GM21528 (cell line): ENCODE results near the gene HTR4.
"Not testable (repeated sequence)": the region's sequence is repeated elsewhere in the genome, so short reads cannot be mapped to it uniquely, and the experiment has no call there.

Source experiments
- ATAC-seq: cut with Tn5 transposase; IDR thresholded peaks from one replicate; pipeline ENCODE4 v1.9.1; 2021; ENCODE audit warnings: mild to moderate bottlenecking, moderate library complexity; ENCODE audit not compliant: unreplicated experiment, low FRiP score

HTR4 gene

GRCh38 chr5:148542812-148543211 lies 111.5 kb downstream of the HTR4 start:
- no peak for ATAC-seq

DNA sequence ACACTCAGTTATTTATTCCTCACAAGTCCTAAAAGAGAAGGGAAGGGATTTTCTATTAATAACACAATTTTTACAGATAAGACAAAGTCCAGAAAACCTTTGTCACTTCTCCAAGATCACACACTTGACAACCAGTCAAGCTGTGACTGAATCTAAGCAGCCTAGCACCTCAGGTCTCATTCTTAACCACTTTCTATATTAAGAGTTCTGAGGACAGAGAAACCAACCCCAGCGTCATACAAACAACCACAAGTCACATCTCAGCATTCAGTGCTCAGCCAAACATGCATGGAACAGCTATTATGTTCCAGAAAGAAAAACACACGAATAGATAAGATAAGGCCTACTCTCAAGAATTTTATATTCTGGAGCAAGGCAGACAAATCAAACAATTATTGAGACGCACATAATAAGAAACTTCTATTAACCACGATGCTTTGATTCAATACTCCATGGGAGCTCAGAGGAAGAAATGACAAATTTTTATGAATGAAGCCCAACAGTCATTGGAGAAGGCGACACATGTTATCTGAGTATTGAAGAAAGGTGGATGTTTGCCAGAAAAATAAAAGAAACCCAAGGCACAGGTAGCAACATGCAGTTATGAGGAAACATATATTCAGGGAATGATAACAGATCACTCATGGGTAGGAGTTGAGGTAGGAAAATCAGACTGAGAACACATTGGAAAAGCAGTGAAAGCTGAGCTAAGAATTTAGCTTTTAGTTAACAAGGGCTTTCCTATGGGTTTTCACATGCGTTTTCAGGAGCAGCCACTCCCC lies 113.1 kb downstream of the HTR4 start:
- ATAC-seq, result no peak

GRCh38 chr5:148540647-148541046 lies 113.7 kb downstream of the HTR4 start:
- ATAC-seq, result no peak

- ATAC-seq, result no peak
Observed at GRCh38 chr5:148539851-148540250, 114.5 kb downstream of the HTR4 start.

- no peak for ATAC-seq
Observed at GRCh38 chr5:148535190-148535589, 119.1 kb downstream of the HTR4 start.

DNA sequence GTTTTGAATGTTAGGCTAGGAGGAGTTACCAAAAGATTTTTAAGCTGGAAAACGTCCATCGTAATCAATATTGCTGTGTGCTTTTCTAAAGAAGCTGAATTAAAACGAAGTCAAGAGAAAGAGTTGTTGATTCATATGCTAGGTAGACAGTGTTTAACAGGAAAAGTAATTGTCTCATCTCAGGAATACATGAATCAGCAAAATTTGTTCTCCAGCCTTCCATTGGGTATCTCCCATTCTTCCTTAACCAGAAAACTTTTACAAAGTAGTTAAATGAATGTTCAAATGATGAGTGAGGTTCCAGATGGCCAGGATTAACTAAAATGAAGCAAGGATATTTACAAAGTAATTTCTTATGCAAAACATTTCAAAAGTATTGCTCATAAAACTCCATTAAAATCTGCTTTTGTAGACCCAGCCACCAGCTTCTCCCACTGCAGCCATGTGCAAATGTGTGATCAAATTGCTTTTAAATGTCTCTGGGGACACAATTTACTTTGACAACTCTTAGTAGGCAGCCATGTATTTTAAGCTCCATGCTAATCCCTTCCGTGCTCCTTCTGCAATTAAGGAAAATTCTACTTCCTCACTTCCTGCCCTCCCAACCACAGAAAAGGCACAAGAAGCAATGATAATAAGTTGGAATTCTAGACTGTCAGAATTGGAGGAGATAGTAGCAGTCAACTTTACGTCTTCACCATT lies 121.2 kb downstream of the HTR4 start:
- no peak for ATAC-seq

DNA sequence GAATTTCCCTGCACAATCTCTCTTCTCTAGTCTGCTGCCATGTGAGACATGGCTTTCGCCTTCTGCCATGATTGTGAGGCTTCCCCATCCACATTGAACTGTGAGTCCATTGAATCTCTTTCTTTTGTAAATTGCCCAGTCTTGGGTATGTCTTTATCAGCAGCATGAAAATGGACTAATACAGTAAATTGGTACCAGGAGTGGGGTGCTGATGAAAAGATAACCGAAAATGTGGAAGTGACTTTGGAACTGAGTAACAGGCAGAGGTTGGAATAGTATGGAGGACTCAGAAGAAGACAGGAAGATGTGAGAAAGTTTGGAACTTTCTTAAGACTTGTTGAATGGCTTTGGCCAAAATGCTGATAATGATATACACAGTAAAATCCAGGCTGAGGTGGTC lies 124.9 kb downstream of the HTR4 start:
- not testable (repeated sequence) for ATAC-seq

- ATAC-seq, result no peak
Observed at GRCh38 chr5:148524721-148525120, 129.6 kb downstream of the HTR4 start.

DNA sequence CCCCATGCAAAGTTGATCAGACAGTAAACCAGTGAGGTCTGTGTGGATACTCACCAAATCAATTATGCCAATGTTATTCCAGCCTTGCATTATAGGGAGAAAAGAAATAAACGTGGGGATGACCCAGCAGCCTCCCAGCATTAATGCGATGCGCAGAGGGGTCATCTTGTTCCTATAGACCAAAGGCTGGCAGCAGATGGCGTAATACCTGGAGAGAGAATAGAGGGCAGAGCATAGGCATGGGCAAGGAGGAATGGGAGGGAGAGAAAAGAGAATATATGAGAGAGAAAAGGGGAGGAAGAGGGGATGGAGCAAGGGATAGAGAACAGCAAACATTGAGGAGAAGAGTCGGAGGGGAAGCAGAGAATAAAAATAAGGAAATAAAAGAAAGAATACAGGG lies 131.2 kb downstream of the HTR4 start:
- no peak for ATAC-seq

- ATAC-seq, result no peak
Observed at GRCh38 chr5:148515460-148515859, 138.9 kb downstream of the HTR4 start.

GRCh38 chr5:148514344-148514743 lies 140.0 kb downstream of the HTR4 start:
- no peak for ATAC-seq

DNA sequence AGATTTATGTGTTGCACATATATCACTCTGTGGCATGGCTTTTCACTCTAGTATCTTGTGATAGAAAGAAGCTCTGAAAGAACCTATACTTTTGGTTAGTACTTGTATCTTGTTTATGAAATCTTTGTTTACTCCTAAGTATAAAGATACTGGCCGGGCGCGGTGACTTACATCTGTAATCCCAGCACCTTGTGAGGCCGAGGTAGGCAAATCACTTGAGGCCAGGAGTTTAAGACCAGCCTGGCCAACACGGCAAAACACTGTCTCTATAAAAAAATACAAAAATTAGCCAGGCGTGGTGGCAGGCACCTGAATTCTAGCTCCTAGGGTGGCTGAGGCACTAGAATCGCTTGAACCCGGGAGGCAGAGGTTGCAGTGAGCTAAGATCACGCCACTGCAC lies 141.8 kb downstream of the HTR4 start:
- no peak for ATAC-seq

DNA sequence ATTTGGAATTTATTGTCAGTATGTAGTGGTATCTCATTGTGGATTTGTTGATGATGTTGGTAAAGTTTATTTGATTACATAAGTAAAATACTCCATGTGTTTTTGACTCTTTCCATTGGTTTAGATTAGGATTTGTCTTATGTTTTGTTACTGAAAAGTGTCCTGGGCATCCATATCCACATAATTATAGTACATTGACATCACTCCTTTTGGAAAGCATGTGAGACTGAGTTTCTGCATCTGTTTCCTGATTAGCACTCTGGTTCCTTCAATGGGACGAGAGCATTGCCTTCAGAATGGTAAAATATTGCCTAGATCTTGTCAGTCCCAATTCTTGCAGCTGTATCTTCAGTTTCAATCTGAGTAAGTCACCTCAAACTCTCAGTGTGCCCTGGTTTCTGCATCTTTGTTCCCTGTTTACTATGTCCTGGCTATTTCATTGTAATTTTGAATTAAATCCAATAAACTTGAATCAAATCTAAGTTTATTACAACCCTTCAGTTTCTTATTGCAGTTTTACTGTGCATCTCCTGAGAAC lies 142.4 kb downstream of the HTR4 start:
- ATAC-seq, result peak; percentile 84

DNA sequence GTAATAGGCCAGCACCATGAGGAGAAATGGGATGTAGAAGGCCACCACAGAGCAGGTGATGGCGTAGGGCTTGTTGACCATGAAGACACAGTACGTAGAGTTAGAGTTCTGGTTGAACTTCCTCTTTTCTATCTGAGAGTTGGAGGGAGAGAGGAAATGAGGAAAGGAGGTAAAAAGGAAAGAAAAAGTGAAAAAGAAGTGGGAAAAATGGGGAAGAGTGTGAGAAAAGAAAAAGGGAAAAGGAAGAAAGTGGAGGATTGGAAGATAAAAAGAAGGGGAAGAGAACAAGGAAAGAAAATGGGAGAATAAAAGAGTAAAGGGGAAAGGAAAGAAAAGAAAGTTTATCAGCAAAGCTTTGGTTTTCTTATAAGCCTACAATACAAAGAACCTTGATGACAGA lies 144.4 kb downstream of the HTR4 start:
- no peak for ATAC-seq

- no peak for ATAC-seq
Observed at GRCh38 chr5:148507648-148508047, 146.7 kb downstream of the HTR4 start.

DNA sequence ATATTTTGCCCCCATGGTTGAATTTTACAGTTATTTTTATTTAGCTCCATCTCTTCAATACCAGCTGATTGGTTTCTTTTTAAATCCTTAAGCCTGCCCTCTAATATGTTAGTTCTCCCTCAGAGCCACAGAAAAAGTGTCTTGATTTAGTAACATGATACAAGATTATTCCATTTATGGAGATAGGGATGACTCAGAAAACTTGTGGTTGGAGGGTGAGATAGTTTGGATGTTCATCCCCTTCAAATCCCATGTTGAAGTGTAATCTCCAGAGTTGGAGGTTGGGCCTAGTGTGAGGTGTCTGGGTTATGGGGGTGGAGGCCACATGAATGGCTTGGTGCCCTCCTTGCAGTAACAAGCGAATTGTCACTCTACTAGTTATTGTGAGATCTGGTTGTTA lies 154.9 kb downstream of the HTR4 start:
- ATAC-seq, result no peak

DNA sequence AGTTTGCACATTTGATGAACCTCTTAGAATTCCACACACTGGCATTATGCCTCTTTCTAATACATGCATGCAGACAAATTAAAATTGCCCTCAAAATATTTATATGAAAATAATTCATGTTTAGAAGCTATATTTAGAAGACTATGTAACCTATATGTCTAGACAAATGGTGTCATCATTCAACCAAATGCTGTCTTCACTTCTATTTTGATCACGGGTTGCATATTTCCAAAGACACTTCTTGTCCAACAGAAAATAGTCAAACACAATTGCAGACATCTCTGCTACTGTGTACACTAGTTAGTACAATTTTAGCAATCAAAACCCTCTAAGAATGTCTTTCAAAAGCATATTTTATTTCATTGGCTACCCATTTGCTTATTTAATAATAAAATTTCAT lies 156.6 kb downstream of the HTR4 start:
- no peak for ATAC-seq

DNA sequence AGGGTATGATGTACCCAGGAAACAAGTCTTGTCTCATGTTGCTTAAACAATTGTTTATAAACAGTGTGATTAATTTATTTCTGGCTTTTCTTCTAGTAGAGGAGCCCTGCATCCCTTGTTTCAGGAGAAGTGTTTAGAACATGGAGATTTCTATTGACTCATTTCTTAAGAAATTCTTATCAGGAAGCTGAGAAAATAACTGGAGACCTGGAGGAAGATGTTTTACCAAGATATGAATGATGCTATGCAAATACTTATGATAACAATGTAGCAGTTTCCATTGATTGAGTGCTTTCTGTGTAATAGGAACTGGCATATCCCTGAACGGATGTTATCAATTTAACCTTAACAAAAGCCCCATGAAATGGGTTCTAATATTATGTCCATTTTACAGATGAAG lies 162.0 kb downstream of the HTR4 start:
- no peak for ATAC-seq

DNA sequence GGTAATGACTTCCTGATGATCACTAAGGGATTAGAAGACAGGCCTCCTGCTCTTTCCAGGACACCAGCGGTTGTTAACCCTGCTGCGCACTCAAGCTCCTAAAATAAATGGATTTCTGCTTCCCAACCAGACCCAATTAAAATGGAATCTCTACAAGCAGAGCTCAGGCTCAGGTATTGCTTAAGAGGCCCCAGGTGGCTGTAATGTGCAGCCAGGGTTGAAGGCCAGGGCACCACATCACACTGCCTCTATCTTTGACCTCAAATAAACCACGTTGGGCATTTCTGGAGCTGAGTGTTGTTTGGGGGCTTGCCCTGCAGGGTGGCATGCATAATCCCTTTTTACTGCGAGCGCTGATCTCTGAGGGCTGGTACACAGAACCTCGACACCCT lies 162.5 kb downstream of the HTR4 start:
- no peak for ATAC-seq

GRCh38 chr5:148491015-148491792 lies 163.1 kb downstream of the HTR4 start:
- ATAC-seq, result no peak

GRCh38 chr5:148488757-148489156 lies 165.6 kb downstream of the HTR4 start:
- no peak for ATAC-seq
